Measurements from ENCODE around the gene PABPC1L.

DNA sequence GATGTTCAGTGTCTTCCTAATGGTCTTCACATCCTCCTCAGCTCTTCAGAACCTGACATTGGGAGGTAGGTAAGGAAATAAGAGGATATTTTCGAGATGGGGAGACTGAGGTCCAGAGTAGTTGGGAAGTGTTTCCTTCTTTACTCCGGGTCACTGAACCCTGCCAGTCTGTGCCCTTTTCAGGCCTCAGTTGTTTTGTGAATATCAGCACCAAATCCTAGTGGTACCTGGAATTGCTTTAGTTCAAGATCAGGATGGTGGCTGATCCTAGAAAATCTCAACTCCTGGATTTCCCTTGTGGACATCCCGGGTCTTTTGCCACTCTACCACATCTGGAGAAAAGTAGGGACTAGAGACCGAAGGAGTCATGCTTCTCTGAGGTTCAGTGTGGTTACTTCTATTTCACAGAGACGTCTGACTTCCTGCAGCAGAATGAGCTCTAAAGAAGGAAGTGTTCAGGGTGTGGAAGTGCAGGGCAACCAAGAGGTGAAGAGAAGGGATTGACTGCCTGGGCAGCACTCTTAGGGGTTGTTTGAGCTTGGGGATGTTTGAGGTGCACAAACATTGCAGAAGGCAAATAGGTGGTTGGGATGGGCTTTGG, 57.4 kb downstream of the PABPC1L start:
- TF ChIP-seq CTCF (IDR thresholded peaks at IDR 0.05) = no peak
- no peak for TF ChIP-seq ZFX (IDR thresholded peaks at IDR 0.05; ENCODE audit: borderline replicate concordance)
